ELR (cell line): ENCODE data around the gene SPATA31C2.
"Not testable (repeated sequence)": the region's sequence is repeated elsewhere in the genome, so short reads cannot be mapped to it uniquely, and the experiment has no call there.

Experiments
- DNase-seq: peaks from one replicate; pipeline ENCODE4 v3.0.0-alpha.2; 2015; ENCODE audit warnings: low read depth

SPATA31C2 gene

DNA sequence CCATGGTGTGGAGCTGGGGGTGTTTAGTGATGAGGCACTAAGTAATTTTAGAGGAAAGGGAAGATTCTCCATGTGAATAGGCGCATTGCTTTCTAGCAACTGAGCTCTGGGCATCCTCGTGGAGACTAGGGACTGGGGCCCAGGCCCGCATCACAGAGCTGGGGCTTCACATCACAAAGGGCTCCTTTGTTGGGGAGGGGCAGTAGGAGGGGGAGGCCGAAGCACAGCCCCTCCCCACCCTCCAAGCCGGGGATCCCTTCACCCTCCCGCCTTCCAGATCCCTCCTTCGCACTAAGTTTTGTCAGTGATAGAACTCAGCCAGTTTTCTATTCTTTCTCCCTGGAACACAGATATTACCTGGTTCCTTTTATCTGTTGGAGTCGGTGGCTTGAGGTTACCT is at the start of gene SPATA31C2:
Gene SPATA31C2 (minus strand): TSS at position 101 of the 400 bp plus-strand sequence. CDS start 29 bp downstream, at position 72.
- not testable (repeated sequence) for DNase-seq

GRCh38 chr9:88187631-88188030 is 49.4 kb upstream of the SPATA31C2 start:
- DNase-seq, result no peak

- DNase-seq, result no peak
Observed at GRCh38 chr9:88186495-88187110, 48.3 kb upstream of the SPATA31C2 start.

- DNase-seq, result no peak
Observed at GRCh38 chr9:88184976-88185375, 46.7 kb upstream of the SPATA31C2 start.

DNA sequence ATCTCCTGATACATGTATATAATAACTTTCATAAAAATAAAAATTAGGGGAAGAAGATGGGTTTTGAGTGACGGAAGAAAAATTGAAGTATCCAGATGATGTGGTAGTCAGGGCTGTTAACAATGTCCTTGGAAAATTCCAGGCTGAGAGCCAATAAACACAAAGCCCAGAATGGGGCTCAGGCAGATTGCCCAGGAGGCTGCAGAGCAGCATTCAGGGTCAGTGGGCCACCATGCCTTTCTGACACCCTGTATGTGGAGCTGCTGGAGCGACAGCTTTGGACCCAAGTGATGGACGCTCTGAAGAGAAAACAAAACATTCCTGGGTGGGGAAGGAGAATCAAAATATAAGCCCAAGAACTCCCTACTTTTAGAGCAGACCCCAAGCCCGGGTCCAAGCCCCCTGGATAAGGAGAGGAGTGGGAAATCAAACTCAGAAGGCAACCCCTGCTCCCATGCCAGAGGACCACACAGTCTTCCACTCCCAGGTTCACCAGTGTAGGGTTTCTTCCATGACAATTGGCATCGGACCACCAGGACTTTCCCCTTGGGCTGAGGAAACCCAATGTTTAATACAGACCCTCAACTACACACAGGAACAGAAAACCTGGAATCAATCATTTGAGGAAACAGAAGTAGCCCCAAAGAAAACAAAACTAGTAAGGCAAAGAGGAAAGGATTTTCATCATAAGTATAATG is 45.7 kb upstream of the SPATA31C2 start:
- no peak for DNase-seq

DNA sequence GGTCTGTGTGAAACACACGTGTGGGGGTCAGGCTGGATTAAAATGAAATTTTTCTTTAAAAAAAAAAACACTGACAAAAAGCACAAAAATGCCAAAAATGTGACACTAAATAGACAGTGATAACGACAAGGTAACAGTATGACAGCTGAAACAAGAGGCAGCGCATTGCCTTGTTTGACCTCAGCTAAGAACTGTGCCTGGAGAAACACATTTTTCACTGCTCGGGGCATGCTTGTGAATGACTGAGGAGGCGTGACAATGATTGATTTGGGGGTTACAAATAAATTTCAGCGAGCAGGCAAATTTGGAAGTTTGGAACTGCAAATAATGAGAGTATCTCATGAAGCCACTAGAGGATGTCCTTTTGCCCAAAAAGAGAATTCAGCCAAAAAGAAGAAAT is 44.2 kb upstream of the SPATA31C2 start:
- no peak for DNase-seq

DNA sequence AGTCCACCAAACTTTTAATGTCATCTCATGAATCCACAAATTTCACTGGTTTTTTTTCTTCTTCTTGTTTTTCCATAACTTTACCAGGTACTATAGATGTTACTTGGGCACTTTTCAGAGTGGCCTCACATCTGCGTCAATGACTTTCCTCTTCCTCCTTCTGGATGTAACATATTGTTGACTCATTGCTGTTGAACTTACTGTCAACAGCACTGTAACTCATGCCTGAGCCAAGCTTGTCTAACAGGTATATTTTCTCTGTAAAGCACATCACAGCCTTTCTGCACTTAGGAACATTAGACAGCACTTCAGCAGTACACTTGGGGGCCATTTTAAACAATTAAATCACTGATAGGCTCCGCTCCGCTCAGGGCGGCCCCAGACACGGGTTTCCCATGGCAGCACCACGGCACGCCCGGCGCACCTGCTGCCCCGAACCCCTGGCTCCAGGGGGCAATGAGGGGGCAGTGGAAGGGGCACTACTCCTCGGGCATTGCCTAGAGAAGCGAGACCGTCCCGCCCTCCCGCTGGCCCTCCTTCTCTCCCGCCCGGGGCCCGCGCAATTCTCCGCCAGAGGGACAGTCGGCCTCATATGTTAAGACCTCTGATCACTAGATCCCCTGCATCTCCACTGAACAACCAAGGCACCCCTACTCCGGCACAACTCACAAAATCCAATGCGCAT is 41.9 kb upstream of the SPATA31C2 start:
- DNase-seq, result no peak

- DNase-seq, result no peak
Observed at GRCh38 chr9:88179062-88179521, 40.8 kb upstream of the SPATA31C2 start.

GRCh38 chr9:88178641-88179040 is 40.4 kb upstream of the SPATA31C2 start:
- no peak for DNase-seq

DNA sequence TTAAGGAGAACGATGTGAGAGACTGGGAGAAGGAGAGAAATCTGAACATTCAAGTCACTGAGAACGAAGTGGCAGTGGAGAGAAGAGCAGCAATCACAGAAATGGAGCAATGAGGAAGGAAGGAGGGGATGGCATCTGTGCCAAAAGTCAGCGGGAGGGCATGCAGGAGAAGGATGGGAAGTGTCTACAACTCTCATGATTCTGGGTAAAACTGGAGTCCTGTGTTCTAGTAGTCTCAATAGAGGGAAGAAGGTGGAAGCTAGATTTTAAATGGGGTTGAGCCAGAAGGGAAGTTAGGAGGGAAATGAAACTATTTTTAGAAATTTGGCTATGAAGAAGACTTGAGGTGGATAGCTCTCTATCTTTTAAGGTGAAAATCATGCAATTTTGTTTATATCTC is 39.1 kb upstream of the SPATA31C2 start:
- no peak for DNase-seq

- DNase-seq, result peak; percentile 38
Observed at GRCh38 chr9:88174324-88174723, 36.0 kb upstream of the SPATA31C2 start.

- peak; percentile 91 for DNase-seq
Observed at GRCh38 chr9:88173378-88173999, 35.2 kb upstream of the SPATA31C2 start.

GRCh38 chr9:88169700-88170099 is 31.4 kb upstream of the SPATA31C2 start:
- DNase-seq, result no peak

DNA sequence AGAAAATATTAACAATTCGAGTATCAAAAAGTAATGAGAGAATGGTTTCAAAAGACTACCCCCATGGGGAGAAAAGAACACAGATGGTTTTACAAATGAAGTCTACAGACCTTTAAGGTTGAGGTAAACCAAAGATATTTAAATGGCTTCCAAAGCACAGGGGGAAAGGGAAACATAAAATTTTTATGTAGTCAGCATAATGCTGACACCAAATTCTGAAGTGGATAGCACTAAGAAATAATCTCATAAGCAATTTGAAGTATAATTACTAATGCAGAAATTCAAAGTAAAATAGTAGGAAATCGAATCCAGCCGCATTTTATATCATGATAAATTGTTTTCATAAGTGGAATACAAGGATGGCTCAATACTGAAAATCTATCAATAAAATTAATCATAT is 30.3 kb upstream of the SPATA31C2 start:
- no peak for DNase-seq

DNA sequence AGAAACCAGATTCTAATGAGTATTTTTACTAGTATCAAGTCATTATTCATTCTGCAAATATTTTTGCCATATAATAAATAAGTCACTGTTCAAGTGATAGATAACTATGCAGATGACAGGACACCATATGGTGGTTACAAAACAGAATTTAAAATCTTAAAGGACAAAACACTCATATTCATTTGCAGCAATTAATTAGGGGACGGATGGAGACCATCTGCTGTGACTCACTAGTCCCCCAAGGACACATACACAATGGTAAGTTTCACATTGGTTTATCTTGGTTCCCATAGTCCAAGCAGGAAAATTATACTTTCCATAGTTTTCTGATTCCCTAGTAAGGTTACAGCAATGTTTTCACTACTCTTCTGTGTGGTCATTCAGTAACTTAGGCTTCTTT is 28.4 kb upstream of the SPATA31C2 start:
- no peak for DNase-seq

DNA sequence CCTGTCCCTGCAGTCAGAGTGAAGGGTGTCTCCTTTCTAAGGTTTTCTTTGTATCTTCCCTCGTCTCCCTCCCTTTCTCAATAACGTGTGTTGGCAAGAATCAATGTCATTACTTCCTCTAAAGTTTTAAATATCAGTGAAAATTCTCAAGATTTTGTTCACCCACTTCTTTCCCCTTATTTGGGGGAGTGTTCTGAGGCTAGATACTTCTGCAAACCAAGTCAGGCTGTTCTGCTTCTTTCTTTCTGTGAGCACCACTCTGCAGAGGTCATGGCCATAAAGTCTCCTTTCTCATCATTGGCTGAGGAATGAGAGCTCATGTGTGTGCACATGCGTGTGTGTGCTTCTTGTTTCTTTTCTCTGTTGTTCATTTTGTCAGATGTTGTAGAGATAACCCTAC is 26.6 kb upstream of the SPATA31C2 start:
- no peak for DNase-seq

GRCh38 chr9:88161144-88161543 is 22.9 kb upstream of the SPATA31C2 start:
- DNase-seq, result no peak

- peak; percentile 10 for DNase-seq
Observed at GRCh38 chr9:88143957-88144625, 5.8 kb upstream of the SPATA31C2 start.

GRCh38 chr9:88143179-88143578 is 4.9 kb upstream of the SPATA31C2 start:
- no peak for DNase-seq

DNA sequence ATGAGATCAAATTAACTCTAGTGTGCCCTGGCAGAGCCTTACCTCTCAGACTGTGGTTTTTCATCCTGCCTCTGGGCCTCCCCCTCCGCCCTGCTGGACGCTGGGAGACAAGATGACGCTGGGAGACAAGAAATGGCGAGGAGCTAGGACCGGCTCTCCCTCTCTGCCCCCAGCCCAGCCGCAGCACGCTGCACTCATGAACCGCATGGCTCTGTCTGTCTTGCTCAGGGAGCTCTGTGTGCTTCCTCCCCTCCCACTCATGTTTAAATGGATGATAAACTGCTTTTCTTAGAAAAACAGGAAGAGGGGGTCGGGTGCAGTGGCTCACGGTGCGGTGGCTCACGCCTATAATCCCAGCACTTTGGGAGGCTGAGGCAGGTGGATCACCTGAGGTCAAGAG is 4.7 kb downstream of the SPATA31C2 start:
- DNase-seq, result not testable (repeated sequence)

- DNase-seq, result not testable (repeated sequence)
Observed at GRCh38 chr9:88129556-88129955, 8.7 kb downstream of the SPATA31C2 start.

- not testable (repeated sequence) for DNase-seq
Observed at GRCh38 chr9:88127700-88128300, 10.5 kb downstream of the SPATA31C2 start.
